MG63 (cell line): ENCODE measurements around the gene PNPT1. TPM values are rescaled to one million over a fixed set of nuclear protein-coding genes. Genes with fewer than 3 reads are reported as not detected.
"Not testable (repeated sequence)": the region's sequence is repeated elsewhere in the genome, so short reads cannot be mapped to it uniquely, and the experiment has no call there.

Source experiments
- DNase-seq: peaks from one replicate; pipeline ENCODE4 v3.0.0-alpha.2; 2020
- H3K27me3 ChIP-seq: fragments of 250-450 bp; sonication (Bioruptor Pico); 2 replicates; pipeline ENCODE4 v1.5.1; 2020; ENCODE audit warnings: mild to moderate bottlenecking, moderate library complexity
- H3K36me3 ChIP-seq: fragments of 250-450 bp; sonication (Bioruptor Pico); 2 replicates; pipeline ENCODE4 v1.5.1; 2020; ENCODE audit warnings: mild to moderate bottlenecking, moderate library complexity
- H3K4me3 ChIP-seq: fragments of 250-450 bp; sonication (Bioruptor Pico); 2 replicates; pipeline ENCODE4 v1.5.1; 2020; ENCODE audit warnings: mild to moderate bottlenecking, moderate library complexity
- H3K9me3 ChIP-seq: fragments of 250-450 bp; sonication (Bioruptor Pico); 2 replicates; pipeline ENCODE4 v1.5.1; 2020; ENCODE audit warnings: mild to moderate bottlenecking, moderate library complexity
- total RNA-seq: library from RNA; depleted of rRNA; stranded (reverse); fragments of >200 nt; shearing (Covaris generic); gene quantifications from 2 replicates; pipeline ENCODE4 v1.2.3, GENCODE V29; 2014; ENCODE audit warnings: low replicate concordance; rRNA removed

The PNPT1 gene
- 32.7 and 44.2 TPM in 2 replicates for total RNA-seq

DNA sequence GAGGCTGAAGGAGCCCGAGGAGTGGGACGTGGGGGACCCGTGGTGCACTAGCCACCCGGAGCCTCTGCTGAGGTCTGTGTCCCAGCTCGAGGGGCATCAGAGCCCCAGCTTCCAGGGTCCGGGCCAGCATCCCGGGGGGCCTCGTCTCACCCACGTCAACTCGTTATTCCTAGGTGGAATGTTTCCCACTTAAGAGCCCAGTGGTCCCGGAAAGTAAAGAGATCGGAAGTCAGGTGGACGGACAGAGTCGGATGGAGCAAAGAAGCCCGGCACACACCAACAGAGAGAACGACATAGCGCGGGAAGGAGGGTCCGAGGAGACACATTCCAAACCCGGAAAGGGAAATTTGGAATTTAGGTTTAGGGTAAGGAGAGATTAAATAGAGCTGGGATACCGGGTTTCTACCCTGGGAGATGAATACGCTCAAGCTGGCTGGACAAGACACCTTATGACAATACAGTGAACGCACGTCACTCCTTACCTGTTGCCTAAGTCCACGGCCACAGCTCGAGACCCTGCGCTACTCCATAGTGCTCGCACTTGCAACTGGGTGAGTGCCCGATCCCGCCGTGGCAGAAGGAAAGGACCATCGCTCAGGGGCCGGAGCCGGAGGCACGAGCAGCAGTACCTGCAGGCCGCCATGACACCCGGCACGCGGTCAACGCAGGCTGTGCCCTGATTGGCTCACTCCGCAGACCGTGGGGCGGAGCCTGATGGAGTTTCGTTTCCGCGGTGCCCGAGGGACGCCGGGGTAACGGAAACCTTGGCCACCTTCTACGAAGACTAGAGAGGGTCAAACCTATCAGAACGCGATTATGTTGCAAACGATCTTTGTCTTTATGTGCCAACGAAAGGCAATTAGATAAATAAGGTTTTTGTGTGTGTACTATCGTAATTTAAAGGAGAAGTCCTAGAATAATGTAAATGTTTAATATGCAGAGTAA lies at the start of gene PNPT1:
Gene PNPT1 (minus strand): TSS at position 664 of the 945 bp plus-strand sequence. CDS start 21 bp downstream, at position 643.
- Histone ChIP-seq H3K36me3 (peaks cover 11% of the 10 kb centered on the region; the same call in 1 of the 2 replicates), H3K27me3 (no peaks in the 10 kb centered on the region), H3K4me3 (peak within 1 kb of the TSS; percentile 87), H3K9me3 (no peaks in the 10 kb centered on the region)
- DNase-seq = peak; percentile 95

DNA sequence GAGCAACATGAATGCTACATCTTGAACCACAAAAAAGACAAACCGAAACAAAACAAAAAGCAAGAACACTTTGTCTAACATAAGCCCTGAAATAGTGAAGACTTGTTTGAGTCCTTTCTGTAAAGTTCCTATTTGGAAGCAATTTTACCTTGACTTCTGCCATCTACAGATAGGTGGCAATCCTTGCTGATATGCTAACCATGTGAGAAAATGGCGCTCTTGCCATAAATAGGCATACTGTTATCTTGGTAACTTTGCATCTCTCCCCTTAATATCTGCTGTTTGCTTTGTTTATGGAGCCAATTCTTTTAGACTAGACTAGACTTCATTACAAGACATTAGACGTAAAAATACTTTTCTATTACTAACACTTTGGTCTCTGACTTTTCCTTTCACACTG lies 49.4 kb upstream of the PNPT1 start:
- no peaks in the 10 kb centered on the region for H3K36me3 ChIP-seq
- no peaks in the 10 kb centered on the region for H3K9me3 ChIP-seq
- DNase-seq = no peak
- no peaks in the 10 kb centered on the region for H3K27me3 ChIP-seq
- no peak overlapping the region for H3K4me3 ChIP-seq

DNA sequence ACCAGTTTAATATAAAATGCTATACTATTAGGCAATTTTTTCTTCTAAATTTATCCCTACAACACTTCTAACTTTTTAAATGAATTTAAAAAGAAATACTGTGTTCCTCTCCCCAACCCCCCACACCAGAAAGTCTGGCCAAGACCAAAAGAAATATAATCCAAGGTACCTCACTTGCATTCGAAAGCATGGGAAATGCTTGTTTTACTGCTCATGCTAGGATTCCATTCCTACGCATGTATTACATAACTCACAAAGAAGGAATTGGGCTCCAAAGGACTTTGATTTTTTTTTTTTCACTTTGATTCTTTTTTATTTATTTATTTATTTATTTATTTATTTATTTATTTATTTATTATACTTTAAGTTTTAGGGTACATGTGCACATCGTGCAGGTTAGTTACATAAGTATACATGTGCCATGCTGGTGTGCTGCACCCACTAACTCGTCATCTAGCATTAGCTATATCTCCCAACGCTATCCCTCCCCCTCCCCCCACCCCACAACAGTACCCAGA lies 42.4 kb upstream of the PNPT1 start:
- H3K9me3 ChIP-seq, H3K36me3 ChIP-seq, DNase-seq, H3K4me3 ChIP-seq, H3K27me3 ChIP-seq: not testable (repeated sequence)

DNA sequence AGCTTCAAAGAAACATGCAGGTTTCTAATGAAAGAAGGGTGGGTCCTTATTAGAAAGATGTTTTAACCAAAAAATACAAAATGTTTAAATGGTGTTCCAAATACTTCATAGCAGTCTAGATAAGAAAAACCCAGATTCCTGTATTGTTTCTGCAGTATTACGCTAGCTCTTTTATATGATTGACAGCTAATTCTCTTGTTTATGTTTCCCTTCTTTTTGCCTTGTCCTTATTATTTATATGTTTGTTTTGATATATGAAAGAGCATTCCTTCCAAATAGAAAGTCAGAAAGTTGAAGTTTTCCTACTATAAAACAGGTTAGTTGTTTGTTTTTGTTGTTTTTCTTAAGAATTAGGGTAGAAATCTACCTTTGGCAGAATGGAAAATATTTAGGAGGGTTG lies 41.1 kb upstream of the PNPT1 start:
- Histone ChIP-seq H3K9me3 (no peaks in the 10 kb centered on the region), H3K27me3 (no peaks in the 10 kb centered on the region), H3K4me3 (no peak overlapping the region), H3K36me3 (no peaks in the 10 kb centered on the region)
- no peak for DNase-seq

DNA sequence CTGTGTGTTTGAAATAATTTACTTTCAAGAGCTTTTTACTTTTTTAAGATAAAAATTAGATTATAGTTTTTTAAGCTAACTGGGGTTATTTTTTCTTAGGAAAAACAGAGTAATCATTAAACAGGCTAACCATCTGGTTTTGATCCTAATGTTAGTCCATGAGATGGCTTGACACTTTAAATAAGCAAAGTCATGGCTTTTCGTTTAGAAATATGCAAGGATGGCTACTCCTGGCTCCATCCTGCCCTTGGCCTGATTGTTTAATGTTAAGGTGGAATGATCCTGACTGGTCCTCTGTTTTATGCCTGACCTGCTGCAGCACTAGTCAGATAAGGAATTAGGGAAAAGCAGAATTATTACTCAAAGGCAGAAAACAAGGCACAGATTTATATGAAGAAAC lies 39.7 kb upstream of the PNPT1 start:
- H3K27me3 ChIP-seq = no peaks in the 10 kb centered on the region
- H3K4me3 ChIP-seq = no peak overlapping the region
- no peaks in the 10 kb centered on the region for H3K9me3 ChIP-seq
- DNase-seq = no peak
- no peaks in the 10 kb centered on the region for H3K36me3 ChIP-seq

DNA sequence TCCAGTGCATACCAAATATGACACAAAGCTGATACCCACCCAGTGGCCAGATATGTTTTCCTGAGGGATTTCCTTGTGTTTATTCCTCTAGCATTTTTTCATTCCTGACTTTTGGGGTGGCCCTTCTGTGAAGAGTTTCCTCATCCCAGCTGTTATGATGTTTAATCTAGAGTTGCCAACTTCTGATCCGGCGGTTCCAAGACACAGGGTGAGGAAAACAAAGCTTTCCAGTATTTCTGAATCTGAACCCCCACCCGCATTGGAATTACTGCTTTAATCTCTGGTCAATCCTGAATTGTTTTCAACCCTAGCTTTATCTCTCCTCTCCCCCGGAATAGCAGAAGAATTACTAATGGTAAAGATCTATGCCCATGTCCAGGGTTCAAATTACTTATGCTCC lies 39.2 kb upstream of the PNPT1 start:
- DNase-seq = no peak
- no peak overlapping the region for H3K4me3 ChIP-seq
- H3K36me3 ChIP-seq = no peaks in the 10 kb centered on the region
- H3K27me3 ChIP-seq = no peaks in the 10 kb centered on the region
- H3K9me3 ChIP-seq = no peaks in the 10 kb centered on the region

DNA sequence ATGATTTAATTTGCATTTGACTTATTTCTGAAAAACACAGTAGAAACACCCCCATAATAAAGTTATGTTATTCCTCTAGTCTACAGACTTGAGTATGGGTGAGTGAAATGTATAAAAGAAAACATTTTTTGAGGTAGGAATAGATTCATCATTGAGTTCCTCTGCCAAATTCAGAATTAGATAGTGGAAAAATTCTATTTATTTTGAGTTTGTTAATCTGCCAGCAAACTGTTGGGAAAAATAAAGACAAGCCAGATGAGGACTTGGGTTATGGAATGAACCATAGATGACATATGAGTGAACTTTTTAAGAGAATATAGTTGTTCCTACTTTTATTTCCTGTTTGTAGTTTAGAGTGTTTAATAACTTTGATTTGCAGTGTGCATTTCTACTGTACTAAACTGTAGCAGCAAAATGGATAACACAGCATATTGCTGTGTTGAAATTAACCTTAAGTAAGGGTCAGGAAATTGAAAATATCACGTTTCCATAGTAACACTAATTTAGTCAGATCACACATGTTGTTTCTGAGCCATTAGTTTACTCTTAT lies 35.6 kb upstream of the PNPT1 start:
- Histone ChIP-seq H3K9me3 (no peaks in the 10 kb centered on the region), H3K4me3 (no peak overlapping the region), H3K36me3 (no peaks in the 10 kb centered on the region), H3K27me3 (no peaks in the 10 kb centered on the region)
- DNase-seq = no peak

DNA sequence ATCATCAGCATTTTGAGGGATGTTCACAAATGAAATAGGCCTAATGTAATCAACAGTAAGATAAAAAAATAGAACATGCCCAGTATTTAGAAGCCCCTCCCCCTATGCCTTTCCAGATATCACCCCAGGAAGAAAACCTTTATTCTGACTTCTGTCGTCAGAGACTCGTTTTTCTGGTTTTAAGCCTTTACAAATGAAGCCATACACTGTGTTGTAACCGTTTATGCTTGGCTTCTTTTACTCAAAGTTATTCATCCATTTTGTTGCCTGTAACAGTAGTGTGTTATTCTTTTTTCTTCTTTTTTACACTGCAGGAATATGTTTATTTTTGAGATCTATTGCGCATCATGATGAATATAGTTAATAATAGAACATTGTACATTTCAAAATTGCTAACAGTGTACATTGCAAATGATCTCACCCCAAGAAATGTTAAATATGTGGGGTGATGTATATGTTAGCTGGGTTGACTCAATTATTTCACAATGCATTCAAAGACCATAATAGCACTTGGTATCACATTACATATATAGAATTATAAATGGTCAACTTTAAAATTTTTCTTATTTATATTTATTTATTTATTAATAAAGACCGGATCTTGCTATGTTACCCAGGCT lies 28.1 kb upstream of the PNPT1 start:
- H3K27me3 ChIP-seq = no peaks in the 10 kb centered on the region
- H3K36me3 ChIP-seq = no peaks in the 10 kb centered on the region
- no peaks in the 10 kb centered on the region for H3K9me3 ChIP-seq
- DNase-seq = no peak
- no peak overlapping the region for H3K4me3 ChIP-seq

DNA sequence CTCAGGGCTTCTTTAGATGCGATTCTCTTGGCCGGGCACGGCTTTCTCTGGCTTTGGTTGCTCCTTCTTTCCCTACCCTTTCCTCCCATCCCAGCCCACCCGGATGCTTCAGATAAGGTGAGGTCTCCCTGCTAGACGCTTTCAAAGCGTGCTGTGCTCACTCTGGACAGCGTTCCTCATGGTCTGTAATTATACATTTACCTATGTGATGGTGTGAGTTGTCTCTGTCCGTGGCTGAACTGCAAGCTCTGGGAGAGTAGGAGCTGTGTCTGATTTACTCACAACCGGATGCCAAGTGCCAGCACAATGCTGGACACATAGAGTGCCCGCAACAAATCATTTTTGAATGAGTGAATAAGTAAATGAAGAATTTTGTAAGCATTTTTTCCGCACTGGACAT lies 26.8 kb upstream of the PNPT1 start:
- H3K36me3 ChIP-seq = no peaks in the 10 kb centered on the region
- no peak for DNase-seq
- no peak overlapping the region for H3K4me3 ChIP-seq
- no peaks in the 10 kb centered on the region for H3K9me3 ChIP-seq
- H3K27me3 ChIP-seq = no peaks in the 10 kb centered on the region

DNA sequence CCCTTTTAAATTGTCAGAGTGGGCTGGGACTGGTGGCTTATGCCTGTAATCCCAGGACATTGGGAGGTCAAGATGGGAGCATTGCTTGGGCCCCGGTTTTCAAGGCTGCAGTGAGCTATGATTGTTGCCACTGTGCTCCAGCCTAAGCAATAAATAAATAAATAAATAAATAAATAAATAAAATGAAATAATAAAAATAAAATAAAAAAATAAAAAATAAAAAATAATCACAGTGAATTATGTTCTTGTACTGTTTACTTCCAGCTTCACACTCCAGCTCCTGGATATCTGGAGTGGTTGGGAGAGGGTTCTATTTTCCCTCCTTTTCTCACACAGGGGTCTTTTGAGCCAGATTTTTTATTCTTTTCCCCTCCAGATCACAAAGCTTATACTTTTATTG lies 26.2 kb upstream of the PNPT1 start:
- H3K9me3 ChIP-seq = no peaks in the 10 kb centered on the region
- no peak overlapping the region for H3K4me3 ChIP-seq
- DNase-seq = no peak
- no peaks in the 10 kb centered on the region for H3K27me3 ChIP-seq
- no peaks in the 10 kb centered on the region for H3K36me3 ChIP-seq

DNA sequence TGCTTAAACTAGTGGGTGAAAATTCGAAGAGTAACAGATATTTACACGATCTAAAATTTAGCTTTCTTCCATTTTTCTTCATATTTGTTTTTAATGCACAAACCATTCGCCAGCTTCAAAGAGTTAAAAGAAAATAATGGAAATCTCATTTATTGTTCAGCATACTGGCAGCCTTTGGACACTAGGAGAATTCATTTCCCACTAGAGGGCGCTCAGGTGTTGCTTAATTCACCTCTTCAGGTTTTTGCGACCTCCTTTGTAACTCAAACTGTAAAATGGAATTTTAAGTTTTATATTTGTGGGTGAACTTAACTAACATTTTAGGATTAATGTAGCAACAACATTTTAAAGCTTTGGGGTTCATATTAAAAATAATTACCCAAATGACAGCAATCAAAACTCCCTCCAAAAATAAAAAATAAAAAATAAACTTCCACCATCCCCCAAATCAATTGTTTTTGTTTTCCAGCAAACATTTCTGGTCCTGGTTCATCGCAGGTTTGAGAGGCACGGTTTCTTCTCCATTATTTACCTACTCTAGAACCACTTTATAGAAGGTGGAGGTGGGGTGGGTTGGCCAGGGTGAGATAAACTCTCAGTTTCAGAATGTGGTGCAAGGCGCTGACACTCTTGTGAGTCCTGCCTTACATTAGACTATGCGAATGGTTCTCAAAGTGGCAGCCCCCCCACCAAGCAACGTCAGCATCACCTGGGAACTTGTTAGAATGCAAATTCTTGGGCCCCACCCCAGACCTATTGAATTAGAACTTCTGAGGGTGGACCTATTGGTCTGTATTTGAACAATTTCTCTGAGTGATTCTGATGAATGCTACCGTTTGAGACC lies 24.7 kb upstream of the PNPT1 start:
- Histone ChIP-seq H3K27me3 (no peaks in the 10 kb centered on the region), H3K9me3 (no peaks in the 10 kb centered on the region), H3K4me3 (no peak overlapping the region), H3K36me3 (no peaks in the 10 kb centered on the region)
- no peak for DNase-seq

DNA sequence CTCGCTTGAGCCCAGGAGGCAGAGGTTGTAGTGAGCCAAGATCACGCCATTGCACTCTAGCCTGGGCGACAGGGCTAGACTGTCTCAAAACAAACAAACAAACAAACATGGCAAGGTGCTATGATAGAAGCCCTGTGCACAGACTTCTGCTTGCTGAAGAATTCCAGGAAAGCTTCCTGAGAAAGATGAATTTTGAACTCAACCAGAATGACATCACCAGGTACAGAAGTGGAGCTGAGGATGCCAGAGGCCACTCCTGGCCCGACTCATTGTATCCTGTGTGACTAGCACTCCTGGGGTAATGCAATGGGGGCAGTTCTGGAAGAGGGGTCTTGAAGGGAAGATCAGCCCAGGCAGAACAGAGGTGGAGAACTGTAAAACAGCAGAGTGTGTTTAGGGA lies 22.0 kb upstream of the PNPT1 start:
- Histone ChIP-seq H3K4me3 (no peak overlapping the region), H3K27me3 (no peaks in the 10 kb centered on the region), H3K9me3 (no peaks in the 10 kb centered on the region), H3K36me3 (no peaks in the 10 kb centered on the region)
- DNase-seq = no peak

DNA sequence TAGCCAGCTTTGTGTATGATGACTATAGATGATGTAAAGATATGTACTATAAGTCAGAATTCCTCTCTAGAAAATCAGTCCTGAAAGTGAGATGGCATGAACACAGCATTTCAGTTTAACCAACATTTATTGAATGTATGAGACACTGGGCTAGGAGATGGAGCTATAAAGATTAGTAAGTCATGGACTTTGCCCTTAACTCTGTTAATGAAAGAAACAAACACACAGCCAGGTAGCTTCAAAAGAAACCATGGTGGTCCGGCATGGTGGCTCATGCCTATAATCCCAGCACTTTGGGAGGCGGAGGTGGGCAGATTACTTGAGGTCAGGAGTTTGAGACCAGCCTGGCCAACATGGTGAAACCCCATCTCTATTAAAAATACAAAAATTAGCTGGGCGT lies 21.5 kb upstream of the PNPT1 start:
- not testable (repeated sequence) for H3K27me3 ChIP-seq, DNase-seq, H3K36me3 ChIP-seq, H3K4me3 ChIP-seq, H3K9me3 ChIP-seq

DNA sequence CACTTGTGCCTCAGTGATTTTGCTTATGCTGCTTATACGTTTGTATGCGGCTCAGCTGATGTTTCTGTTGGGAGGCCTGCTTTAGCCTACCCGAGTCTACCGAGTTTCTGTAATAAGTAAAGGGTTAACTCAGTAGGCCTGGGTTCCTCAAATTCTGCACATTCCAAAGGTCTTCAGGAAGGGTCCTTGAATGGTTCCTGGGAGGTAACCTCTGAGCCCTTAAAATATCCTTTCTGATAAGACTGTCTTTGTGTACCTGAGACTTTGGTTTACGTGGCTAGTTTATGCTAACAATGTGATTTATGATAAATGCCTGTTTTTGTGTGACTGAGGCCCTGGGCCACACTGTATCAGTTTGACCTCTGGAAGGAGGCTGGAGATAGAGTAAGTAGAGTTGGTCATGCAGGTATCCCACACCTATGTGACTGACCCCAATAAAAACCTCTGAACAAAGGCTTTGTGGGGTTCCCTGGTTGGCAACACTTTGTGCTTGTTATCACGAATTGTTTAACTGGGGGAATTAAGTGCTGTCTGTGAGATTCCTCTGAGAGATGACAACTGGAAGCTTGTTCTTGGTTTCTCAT lies 18.9 kb upstream of the PNPT1 start:
- no peak for DNase-seq
- Histone ChIP-seq H3K27me3 (no peaks in the 10 kb centered on the region), H3K4me3 (no peak overlapping the region), H3K9me3 (no peaks in the 10 kb centered on the region), H3K36me3 (no peaks in the 10 kb centered on the region)

DNA sequence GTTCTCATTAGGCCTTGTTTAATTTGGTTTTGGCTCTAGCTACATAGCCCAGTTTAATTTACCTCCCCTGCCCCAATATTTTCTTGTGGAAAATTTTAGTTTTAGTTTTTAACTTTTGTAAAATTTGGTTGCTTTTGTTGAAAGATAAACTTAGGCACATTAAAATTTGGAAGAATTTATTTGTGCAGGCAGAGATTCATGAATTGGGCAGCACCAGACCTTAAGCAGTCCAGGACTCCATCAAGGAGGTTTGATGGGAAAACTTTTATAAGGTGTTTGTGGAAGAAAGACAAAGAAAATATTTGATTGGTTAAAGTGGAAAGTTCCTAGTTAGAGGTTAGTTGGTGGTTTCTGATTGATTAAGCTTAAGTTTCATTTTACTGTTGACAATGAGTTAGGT lies 16.4 kb upstream of the PNPT1 start:
- DNase-seq = no peak
- no peaks in the 10 kb centered on the region for H3K36me3 ChIP-seq
- H3K9me3 ChIP-seq = no peaks in the 10 kb centered on the region
- no peak overlapping the region for H3K4me3 ChIP-seq
- no peaks in the 10 kb centered on the region for H3K27me3 ChIP-seq

DNA sequence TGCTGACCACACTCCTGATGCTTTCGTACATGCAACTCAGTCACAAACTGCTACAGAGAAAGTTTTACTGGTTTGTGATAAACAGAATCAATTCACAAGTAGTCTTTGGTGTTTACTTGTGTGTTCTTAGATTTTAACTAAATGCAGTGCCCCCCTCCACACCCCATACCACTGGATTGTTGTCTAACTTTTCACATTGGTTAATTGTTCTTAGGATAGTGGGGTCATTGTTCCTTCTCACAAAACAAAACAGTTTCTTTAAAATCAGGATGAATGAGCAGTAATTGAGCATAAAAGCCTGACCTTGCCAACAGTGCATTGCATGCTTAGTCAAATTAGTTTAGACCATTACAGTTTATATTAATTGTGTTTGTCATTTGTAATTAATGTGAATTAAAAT lies 14.1 kb upstream of the PNPT1 start:
- no peak for DNase-seq

More for the DNA sequence above, 14.1 kb upstream of the PNPT1 start:
- no peaks in the 10 kb centered on the region for H3K27me3 ChIP-seq
- no peak overlapping the region for H3K4me3 ChIP-seq
- H3K9me3 ChIP-seq = no peaks in the 10 kb centered on the region
- no peaks in the 10 kb centered on the region for H3K36me3 ChIP-seq
